COLO668 (cell line): ENCODE measurements around the gene ADGRL1.

Source experiments
- DNase-seq: peaks from one replicate; lab custom pipeline; 2025; ENCODE audit not compliant: unreplicated experiment; lab: John Stamatoyannopoulos, UW

ADGRL1 gene

GRCh38 chr19:14114854-14115253 lies 91.1 kb downstream of the ADGRL1 start:
- DNase-seq: peak; percentile 36

GRCh38 chr19:14114439-14114838 lies 91.5 kb downstream of the ADGRL1 start:
- no peak for DNase-seq

GRCh38 chr19:14113762-14114414 lies 92.1 kb downstream of the ADGRL1 start:
- peak; percentile 28 for DNase-seq

- no peak for DNase-seq
Measured at GRCh38 chr19:14112809-14113385, 93.1 kb downstream of the ADGRL1 start.

- no peak for DNase-seq
Measured at GRCh38 chr19:14112051-14112808, 93.7 kb downstream of the ADGRL1 start.

- no peak for DNase-seq
Measured at GRCh38 chr19:14111486-14111885, 94.5 kb downstream of the ADGRL1 start.

GRCh38 chr19:14110650-14111049 lies 95.3 kb downstream of the ADGRL1 start:
- DNase-seq: no peak

GRCh38 chr19:14107581-14108461 lies 98.1 kb downstream of the ADGRL1 start:
- no peak for DNase-seq

- DNase-seq: no peak
Measured at GRCh38 chr19:14106840-14107239, 99.1 kb downstream of the ADGRL1 start.

- DNase-seq: no peak
Measured at GRCh38 chr19:14105680-14106079, 100.3 kb downstream of the ADGRL1 start.

- DNase-seq: no peak
Measured at GRCh38 chr19:14103310-14103709, 102.7 kb downstream of the ADGRL1 start.

GRCh38 chr19:14102756-14103155 lies 103.2 kb downstream of the ADGRL1 start:
- DNase-seq: no peak

- no peak for DNase-seq
Measured at GRCh38 chr19:14102102-14102696, 103.8 kb downstream of the ADGRL1 start.

GRCh38 chr19:14101003-14101545 lies 104.9 kb downstream of the ADGRL1 start:
- no peak for DNase-seq
